IPS-11a (cell line): ENCODE results near the gene MBD5.
"Not testable (repeated sequence)": the region's sequence is repeated elsewhere in the genome, so short reads cannot be mapped to it uniquely, and the experiment has no call there.

Experiments used
- H3K4me3 ChIP-seq: one replicate; pipeline ENCODE4 v1.5.1; 2013; ENCODE audit warnings: low read depth, low read length, control low read depth

MBD5 gene

GRCh38 chr2:148021059-148021861 is at the start of gene MBD5:
Gene MBD5 (plus strand): TSS chr2:148021091.
- H3K4me3 ChIP-seq: peak within 1 kb of the TSS; percentile 97

- H3K4me3 ChIP-seq: no peak overlapping the region
Measured at GRCh38 chr2:147976102-147976501, 44.8 kb upstream of the MBD5 start.

- H3K4me3 ChIP-seq: no peak overlapping the region
Measured at GRCh38 chr2:147977679-147978078, 43.2 kb upstream of the MBD5 start.

GRCh38 chr2:147980940-147981528 is 39.9 kb upstream of the MBD5 start:
- no peak overlapping the region for H3K4me3 ChIP-seq

DNA sequence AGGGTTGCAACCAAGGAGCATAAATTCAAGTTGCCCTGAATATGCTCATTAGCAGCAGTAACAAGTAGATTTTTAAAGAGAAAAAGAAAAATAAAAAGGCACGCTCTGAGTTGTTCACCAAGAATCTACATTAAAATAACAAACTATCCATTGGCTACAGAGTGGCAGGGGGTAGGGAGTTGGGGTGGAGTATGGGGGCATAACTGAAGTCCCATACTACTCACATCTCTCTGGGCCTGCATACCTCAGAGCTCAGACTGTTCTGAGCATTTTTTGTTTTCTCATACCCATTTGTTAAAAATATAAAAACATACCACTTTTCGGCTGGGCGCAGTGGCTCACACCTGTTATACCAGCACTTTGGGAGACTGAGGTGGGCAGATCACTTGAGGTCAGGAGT is 31.8 kb upstream of the MBD5 start:
- H3K4me3 ChIP-seq: no peak overlapping the region

GRCh38 chr2:147989809-147990403 is 31.0 kb upstream of the MBD5 start:
- no peak overlapping the region for H3K4me3 ChIP-seq

DNA sequence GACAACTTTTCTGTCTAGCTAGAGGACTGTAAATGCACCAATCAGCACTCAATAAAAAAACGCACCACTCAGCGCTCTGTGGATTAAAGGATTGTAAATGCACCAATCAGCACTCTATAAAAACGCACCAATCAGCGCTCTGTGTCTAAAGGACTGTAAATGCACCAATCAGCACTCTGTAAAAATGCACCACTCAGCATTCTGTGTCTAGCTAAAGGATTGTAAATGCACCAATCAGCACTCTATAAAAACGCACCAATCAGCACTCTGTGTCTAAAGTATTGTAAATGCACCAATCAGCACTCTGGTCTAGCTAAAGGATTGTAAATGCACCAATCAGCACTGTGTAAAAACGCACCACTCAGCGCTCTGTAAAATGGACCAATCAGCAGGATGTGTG is 25.9 kb upstream of the MBD5 start:
- not testable (repeated sequence) for H3K4me3 ChIP-seq

DNA sequence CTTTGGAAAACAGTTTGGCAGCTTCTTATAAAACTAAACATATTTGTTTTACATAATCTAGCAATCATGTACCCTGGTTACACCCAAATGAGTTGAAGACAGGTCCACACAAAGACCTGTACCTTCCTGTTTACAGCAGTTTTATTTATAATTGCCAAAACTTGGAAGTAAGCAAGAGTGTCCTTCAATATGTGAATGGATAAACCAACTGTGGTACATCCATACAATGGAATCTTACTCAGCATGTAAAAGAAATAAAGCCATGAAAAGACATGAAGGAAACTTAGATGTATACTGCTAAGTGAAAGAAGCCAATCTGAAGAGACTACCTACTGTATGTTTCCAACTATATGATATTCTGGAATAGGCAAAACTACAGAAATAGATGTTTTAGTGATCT is 24.1 kb upstream of the MBD5 start:
- H3K4me3 ChIP-seq: no peak overlapping the region

- H3K4me3 ChIP-seq: no peak overlapping the region
Measured at GRCh38 chr2:147998203-147998602, 22.7 kb upstream of the MBD5 start.

DNA sequence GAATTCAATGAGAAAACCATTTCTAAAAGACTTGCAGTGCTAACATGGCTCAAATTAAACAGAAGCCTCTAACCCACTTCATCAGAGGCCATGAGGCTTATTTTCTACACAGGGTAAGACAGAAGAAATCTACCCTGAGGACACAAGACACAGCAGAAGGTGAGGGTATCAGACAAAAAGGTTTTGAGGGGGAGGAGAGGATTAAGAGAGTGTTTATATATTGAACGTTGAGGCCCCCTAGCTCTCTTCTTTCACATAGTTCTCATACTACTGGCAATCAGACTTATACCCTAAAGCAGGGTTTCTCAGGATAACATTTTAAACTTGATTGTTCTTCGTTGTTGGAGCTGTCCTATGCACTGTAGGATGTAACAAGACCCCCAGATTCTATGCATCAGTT is 21.8 kb upstream of the MBD5 start:
- H3K4me3 ChIP-seq: no peak overlapping the region

DNA sequence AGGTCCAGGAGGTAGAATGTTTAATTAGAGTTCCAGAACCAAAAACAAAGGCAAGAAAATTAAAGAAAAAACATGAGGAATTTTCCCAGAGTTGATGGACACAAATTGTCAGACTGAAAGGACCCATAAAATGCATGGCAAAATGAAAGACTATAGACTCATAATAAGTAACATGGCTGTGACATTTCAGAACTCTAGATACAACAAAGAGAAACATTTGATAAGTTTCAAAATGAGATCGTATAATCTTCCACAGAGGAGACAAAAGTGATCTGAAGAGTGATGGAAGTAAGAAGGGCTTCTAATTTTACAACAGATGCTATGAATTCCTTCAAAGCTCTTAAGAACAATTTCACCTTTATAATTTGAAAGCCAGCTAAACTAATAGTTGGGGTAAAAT is 20.8 kb upstream of the MBD5 start:
- no peak overlapping the region for H3K4me3 ChIP-seq

GRCh38 chr2:148002420-148002819 is 18.5 kb upstream of the MBD5 start:
- H3K4me3 ChIP-seq: not testable (repeated sequence)

DNA sequence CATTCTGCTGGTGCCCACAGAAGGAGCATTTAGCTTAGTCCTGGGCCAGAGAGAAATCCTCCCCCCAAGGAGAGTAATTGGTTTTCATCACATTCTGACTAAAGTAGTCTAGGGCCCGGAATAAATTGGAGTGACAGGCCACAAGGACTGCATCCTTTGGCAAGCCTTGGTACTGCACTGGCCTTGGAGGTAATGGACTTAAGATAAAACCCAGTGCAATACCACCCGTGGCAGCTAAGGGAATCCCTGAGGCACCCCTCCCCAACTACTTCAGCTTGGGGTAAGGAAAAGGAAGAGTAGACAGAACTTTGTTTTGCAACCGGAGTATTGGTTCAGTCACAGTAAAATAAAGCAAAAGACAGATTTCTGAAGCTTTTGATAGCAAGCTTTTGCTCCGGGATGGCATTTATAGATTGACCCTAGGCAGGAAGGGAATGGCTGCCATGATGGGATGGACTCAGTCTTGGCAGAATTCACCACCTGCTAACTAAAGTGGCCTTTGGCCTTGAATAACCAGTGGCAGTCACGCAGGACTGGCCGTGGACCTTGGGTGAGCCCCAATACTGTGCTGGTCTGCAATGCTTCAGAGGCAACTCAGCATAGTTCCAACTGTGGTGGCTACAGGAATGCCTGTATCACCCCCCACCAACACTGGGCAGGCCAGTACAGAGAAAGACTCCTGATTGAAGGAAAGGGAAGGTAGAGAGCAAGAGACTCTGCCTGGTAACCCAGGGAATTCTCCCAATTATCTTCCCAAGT is 14.5 kb upstream of the MBD5 start:
- no peak overlapping the region for H3K4me3 ChIP-seq

GRCh38 chr2:148007219-148007900 is 13.5 kb upstream of the MBD5 start:
- H3K4me3 ChIP-seq: no peak overlapping the region

DNA sequence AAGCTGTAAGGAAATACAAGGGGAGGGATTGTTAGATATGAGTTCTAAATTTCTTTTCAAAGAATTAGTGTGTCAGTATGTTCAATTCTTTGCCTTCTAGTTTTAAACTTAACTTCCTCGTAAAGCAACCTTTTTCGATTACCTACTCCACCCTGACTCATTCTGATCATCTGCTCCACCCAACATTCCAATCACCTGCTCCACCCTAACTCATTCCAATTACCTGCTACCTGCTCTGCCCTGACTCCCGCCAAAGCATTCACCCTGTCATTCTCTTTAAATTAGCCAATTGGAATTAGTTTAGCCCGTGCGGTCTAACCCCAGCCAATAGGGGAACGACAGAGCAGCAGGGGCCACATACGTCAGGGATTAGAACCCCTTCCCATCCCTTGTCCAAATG is 12.5 kb upstream of the MBD5 start:
- not testable (repeated sequence) for H3K4me3 ChIP-seq

GRCh38 chr2:148013876-148014275 is 7.0 kb upstream of the MBD5 start:
- H3K4me3 ChIP-seq: no peak overlapping the region

- no peak overlapping the region for H3K4me3 ChIP-seq
Measured at GRCh38 chr2:148014616-148015015, 6.3 kb upstream of the MBD5 start.

GRCh38 chr2:148020111-148021058 is 506 bp upstream of the MBD5 start, which contains the start of gene ORC4:
Gene ORC4 (minus strand): TSS chr2:148020737. CDS start chr2:147975958, 44,779 bp downstream.
- H3K4me3 ChIP-seq: peak within 1 kb of the TSS; percentile 97

DNA sequence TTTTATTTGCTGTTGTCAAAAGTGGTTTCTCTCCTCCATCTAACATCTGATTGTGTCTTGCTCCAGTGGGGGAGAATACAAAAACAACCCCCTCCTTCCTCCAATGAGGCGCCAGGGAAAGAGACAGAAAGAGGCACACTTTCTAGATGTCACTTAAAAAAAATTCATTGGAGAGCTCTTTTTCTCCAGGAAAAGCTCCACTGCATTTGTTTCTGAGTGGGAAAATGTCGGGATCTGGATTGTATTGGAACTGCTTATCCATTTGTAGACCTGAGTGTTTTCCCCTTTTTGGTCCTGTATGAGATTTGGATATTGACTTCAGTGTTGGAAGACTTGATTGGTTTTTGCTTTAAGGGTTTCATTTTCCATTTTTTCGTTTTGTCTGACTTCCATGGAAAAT is 995 bp downstream of the MBD5 start:
- H3K4me3 ChIP-seq: peak overlapping the region; percentile 59

- peak overlapping the region; percentile 59 for H3K4me3 ChIP-seq
Measured at GRCh38 chr2:148022351-148022750, 1.5 kb downstream of the MBD5 start.
